Measurements from ENCODE around the gene DNAJC15. TPM values are rescaled to one million over a fixed set of nuclear protein-coding genes. Genes with fewer than 3 reads are reported as not detected.

The DNAJC15 gene
- total and polyA plus RNA-seq, 2 of the 4 experiments (the other 2 are of a cell fraction): 7.0 to 22.0 TPM

- no peak overlapping the region for H3K18ac ChIP-seq (ENCODE audit: low read depth, low read length)
- CTCF ChIA-PET: no interaction called here
- no peaks in the 10 kb centered on the region for H3K79me1 ChIP-seq (ENCODE audit: low read depth in 1 of 2, low read length in 2 of 2)
- intact Hi-C loops (cut with micrococcal nuclease) (no loop called here), in situ Hi-C loops (cut with MboI; ENCODE audit: low sequenced_read_pairs) (no loop called here), dilution Hi-C loops (cut with HindIII; ENCODE audit: low sequenced_read_pairs, unreplicated experiment) (no loop called here)
- no peak for ATAC-seq (ENCODE audit: low read depth)
- no peak overlapping the region for H2BK5ac ChIP-seq (ENCODE audit: low read depth, low read length, poor library complexity, severe bottlenecking)
- H3K27me3 ChIP-seq (ENCODE audit: control insufficient read depth, insufficient read depth, low read length): no peaks in the 10 kb centered on the region
- H3K9me1 ChIP-seq (ENCODE audit: insufficient read depth, low read length): peaks cover 3% of the 10 kb centered on the region; the same call in 1 of the 2 replicates
- H2BK120ac ChIP-seq (ENCODE audit: low read depth, low read length): no peak overlapping the region
- peaks cover 2% of the 10 kb centered on the region for H3K4me1 ChIP-seq (ENCODE audit: control insufficient read depth, insufficient read depth, low read length)
- no peak overlapping the region for H3K9ac ChIP-seq (ENCODE audit: low read depth, low read length)
- H3K56ac ChIP-seq (ENCODE audit: extremely low read depth, insufficient read depth, low read length): no peak overlapping the region
- no peaks in the 10 kb centered on the region for H4K20me1 ChIP-seq (ENCODE audit: insufficient read depth, low read length)
- no peak overlapping the region for H3K14ac ChIP-seq (replicated peaks; ENCODE audit: low read depth, low read length)
- H2AK9ac ChIP-seq (replicated peaks; ENCODE audit: low read depth, low read length, poor library complexity): no peak overlapping the region
- no peak for DNase-seq
- no peaks in the 10 kb centered on the region for H3K9me3 ChIP-seq (ENCODE audit: control insufficient read depth, insufficient read depth, low read length)
- no peak overlapping the region for H2AK5ac ChIP-seq (ENCODE audit: low read depth, low read length)
- H2BK20ac ChIP-seq (ENCODE audit: low read depth, low read length): no peak overlapping the region
- no peak overlapping the region for H4K8ac ChIP-seq (ENCODE audit: low read depth in 2 of 2, low read length in 2 of 2)
- no peak overlapping the region for H3K4me3 ChIP-seq (ENCODE audit: insufficient read depth, low read depth, low read length)
- H3K4me2 ChIP-seq (ENCODE audit: low read depth, low read length): no peak overlapping the region
- TF ChIP-seq BHLHE40 (IDR thresholded peaks at IDR 0.05; ENCODE audit: low read depth, low read length) (no peak), FOS (IDR thresholded peaks at IDR 0.05; ENCODE audit: low read depth, low read length) (no peak), RCOR1 (IDR thresholded peaks at IDR 0.05; ENCODE audit: insufficient replicate concordance, low read length) (no peak), POLR2A (IDR thresholded peaks at IDR 0.05; ENCODE audit: low read depth, low read length) (no peak), RFX5 (IDR thresholded peaks at IDR 0.05; ENCODE audit: low read depth, low read length) (no peak), NFE2L2 (IDR thresholded peaks at IDR 0.05; ENCODE audit: low read depth, low read length) (no peak), SMC3 (IDR thresholded peaks at IDR 0.05; ENCODE audit: low read depth, low read length) (no peak), RAD21 (IDR thresholded peaks at IDR 0.05; ENCODE audit: low read length) (no peak), MAZ (IDR thresholded peaks at IDR 0.05; ENCODE audit: borderline replicate concordance, low read depth, low read length) (no peak), MXI1 (IDR thresholded peaks at IDR 0.05; ENCODE audit: borderline replicate concordance, low read depth, low read length) (no peak), ELK1 (IDR thresholded peaks at IDR 0.05; ENCODE audit: borderline replicate concordance, low read depth, low read length) (no peak), MAFK (IDR thresholded peaks at IDR 0.05; ENCODE audit: low read depth, low read length) (no peak), CTCF (conservative IDR thresholded peaks at IDR 0.05; ENCODE audit: low read depth, low read length) (no peak), CEBPB (IDR thresholded peaks at IDR 0.05; ENCODE audit: low read depth, low read length) (no peak)
- H3K4ac ChIP-seq (ENCODE audit: low read depth, low read length): no peak overlapping the region
- no TSS peak for BruUV-seq (replicated peaks)
- H3K36me3 ChIP-seq (ENCODE audit: control insufficient read depth, insufficient read depth, low read length): no peaks in the 10 kb centered on the region
- H4K5ac ChIP-seq (ENCODE audit: low read depth, low read length): no peak overlapping the region
- POLR2A ChIA-PET (ENCODE audit: unreplicated experiment): no interaction called here
- H2BK15ac ChIP-seq (ENCODE audit: low read depth, low read length): no peak overlapping the region
- H2AFZ ChIP-seq (replicated peaks; ENCODE audit: low read length, poor library complexity): no peak overlapping the region
- no peak overlapping the region for H3K27ac ChIP-seq (ENCODE audit: insufficient read depth, low read length)
- no peak overlapping the region for H3K23ac ChIP-seq (ENCODE audit: low read depth, low read length)
- no CpG with 5 or more reads among the region's 7 CpGs for WGBS, 2 experiments (ENCODE audit: extremely low coverage in 2 of 2, insufficient read length in 1 of 2)
- no peak overlapping the region for H4K91ac ChIP-seq (ENCODE audit: insufficient read depth, low read depth, low read length)
Observed at GRCh38 chr13:42986176-42986574, 37.2 kb upstream of the DNAJC15 start.
